Measurements from ENCODE around the gene ARHGEF26.

Gene ARHGEF26

DNA sequence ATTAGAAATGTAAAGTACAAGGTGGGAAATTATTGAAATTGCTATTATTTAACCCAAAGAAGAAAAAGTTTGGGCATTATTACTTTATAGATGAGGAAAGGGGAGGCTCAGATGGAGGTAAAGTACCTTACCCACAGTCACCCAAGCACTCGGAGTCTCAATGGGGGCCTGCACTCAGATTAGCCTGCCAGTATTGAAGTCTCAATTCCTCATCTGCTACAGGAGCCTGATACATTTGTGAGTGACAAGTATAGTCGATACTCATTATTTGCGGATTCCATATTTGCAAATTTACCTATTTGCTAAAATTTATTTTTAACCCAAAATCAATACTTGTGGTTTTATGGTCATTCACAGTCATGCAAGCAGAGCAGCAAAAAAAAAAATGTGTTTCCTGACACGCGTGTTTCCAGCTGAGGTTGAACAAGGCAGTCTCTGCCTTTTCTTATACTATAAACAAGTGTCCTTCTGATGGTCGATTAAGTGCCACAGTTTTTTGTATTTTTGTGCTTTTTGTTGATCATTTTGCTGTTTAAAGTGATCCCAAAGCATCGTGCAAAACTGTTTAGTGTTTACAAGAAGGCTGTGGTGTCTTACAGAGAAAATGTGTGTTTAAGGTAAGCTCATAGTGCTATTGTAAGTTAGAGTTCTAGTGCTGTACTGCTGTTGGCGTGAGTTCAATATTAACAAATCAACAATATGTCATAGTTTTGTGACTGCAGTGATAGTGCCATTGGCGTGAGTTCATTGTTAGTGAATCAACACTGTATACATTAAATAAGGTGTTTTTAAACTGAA lies 48.0 kb downstream of the ARHGEF26 start:
- no peak for DNase-seq

- DNase-seq: no peak
Observed at GRCh38 chr3:154169796-154170110, 48.6 kb downstream of the ARHGEF26 start.

- no peak for DNase-seq
Observed at GRCh38 chr3:154170300-154170699, 49.1 kb downstream of the ARHGEF26 start.

GRCh38 chr3:154175041-154175440 lies 53.9 kb downstream of the ARHGEF26 start:
- DNase-seq: no peak

- DNase-seq: no peak
Observed at GRCh38 chr3:154176036-154176435, 54.8 kb downstream of the ARHGEF26 start.

- DNase-seq: no peak
Observed at GRCh38 chr3:154177406-154177805, 56.2 kb downstream of the ARHGEF26 start.

DNA sequence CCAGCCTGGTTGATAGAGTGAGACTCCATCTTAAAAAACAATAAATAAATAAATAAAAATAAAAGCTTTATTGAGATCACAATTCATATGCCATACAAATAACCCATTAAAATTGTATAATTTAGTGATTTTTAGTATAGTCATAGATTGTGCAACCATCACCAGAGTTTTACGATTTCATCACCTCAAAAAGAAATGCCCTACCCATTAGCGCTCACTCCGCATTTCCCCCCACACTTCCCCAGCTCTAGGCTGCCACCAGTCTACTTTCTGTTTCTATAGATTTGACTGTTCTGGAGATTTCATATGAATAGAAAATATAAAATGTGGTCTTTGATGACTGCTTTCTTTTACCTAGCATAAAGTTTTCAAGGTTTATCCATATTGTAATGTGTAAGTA lies 57.0 kb downstream of the ARHGEF26 start:
- no peak for DNase-seq

DNA sequence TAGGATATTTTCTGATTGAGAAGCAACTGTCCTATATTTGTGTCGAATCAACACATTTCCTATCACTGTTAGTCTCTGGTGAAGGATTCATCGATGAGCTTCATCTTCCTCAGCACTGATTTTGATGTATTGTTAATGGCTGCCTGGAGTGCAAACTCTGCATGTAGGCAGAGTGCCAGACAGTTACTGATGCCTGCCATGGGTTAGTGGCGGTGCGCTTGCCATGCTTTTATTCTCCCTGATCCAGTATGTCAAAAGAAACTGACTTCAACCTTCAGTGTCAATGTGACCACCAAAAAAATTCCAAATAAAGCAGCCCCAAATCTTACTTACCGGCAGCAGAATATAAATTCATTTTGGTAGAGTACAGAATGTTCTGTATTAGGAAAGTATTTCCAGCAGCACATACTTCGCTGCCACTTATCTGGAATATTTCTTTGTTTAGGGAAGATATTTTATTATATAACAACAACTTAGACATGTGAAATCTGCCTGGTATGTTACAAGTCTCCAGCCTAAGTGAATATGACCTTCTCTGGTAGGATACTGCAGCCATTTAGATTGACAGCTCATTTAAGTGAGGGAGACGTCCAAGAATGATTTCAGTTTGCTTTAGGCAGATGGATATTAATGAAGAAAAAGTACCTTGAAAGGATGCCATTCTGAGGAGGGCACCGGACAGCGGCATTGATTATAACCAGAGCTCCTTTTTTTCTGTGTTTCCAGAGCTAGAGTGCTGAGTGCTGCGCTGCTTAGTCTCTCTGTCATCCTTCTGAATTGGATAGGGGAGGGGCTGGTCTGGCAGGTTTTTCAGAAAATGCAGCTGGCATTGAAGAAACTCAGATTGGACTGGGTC lies 59.9 kb downstream of the ARHGEF26 start:
- DNase-seq: no peak

DNA sequence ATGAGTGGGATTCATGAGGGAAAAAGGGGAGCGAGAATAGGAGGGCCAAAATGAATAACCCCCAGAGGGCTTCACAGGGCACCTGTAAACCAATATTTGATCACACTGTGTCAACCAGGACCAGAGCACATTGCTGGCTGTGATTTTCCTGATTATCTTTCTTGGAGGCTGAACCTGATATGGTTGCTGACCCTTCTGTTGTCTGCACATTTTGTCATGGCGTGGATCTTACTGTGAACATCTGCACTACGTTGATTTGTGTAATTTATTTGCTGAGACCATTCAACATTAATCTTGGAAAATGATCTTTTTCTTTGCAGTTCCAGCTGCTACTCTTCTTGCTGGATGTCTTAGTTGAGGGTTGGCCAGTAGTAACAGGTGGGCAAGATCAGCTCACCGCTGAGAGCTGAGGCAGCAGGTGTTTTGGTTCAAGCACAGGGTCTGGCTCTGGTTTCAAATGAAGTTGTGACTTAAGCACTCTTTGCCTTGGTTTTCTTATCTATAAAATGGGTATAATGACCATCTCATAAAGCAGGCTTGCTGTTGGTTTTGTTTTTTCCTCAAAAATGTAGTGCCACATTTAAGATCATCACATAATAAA lies 61.2 kb downstream of the ARHGEF26 start:
- DNase-seq: no peak

DNA sequence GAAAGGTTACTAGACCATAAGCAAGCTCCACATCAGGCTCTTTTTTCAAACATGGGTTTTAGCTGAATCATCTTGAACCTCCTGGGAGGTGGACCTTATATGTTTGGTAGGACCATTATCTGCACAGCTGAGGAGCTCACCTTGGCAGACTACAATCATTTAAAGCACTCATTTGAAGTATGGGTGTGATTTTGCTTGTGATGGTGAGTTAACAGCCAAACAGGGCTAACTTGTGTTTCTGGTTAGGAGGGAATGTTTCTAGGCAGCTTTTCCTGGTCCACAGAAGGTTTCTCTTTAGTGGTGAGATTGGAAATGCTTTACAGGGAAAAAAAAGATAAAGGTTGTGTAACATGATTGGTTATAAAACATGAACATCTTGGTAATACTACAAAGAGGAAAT lies 61.8 kb downstream of the ARHGEF26 start:
- no peak for DNase-seq

- no peak for DNase-seq
Observed at GRCh38 chr3:154184582-154184981, 63.4 kb downstream of the ARHGEF26 start.

GRCh38 chr3:154188437-154188836 lies 67.2 kb downstream of the ARHGEF26 start:
- DNase-seq: no peak

- no peak for DNase-seq
Observed at GRCh38 chr3:154188846-154189245, 67.7 kb downstream of the ARHGEF26 start.

- DNase-seq: no peak
Observed at GRCh38 chr3:154191520-154191919, 70.3 kb downstream of the ARHGEF26 start.

GRCh38 chr3:154192225-154192624 lies 71.0 kb downstream of the ARHGEF26 start:
- no peak for DNase-seq

GRCh38 chr3:154193000-154193615 lies 71.9 kb downstream of the ARHGEF26 start:
- DNase-seq: no peak

DNA sequence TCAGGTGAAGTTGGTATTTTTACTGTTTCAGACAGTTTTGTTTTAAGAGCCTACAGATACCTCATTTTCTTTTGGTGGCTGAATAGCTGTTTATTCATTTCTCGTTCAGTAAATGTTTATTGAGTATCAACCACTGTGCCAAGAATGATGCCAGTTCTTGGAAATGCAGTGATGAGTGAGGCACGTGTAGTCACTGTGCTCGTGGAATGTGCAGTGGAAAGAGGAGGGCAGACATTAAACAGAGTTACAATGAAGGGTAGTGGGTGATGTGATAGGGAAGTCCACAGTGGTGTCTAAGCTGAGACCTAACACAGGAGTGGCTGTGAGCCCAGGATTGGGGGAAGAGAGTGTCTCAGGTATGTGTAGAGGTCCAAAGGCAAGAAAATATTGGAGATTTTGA lies 73.7 kb downstream of the ARHGEF26 start:
- DNase-seq: no peak

- DNase-seq: no peak
Observed at GRCh38 chr3:154195620-154196356, 74.6 kb downstream of the ARHGEF26 start.

DNA sequence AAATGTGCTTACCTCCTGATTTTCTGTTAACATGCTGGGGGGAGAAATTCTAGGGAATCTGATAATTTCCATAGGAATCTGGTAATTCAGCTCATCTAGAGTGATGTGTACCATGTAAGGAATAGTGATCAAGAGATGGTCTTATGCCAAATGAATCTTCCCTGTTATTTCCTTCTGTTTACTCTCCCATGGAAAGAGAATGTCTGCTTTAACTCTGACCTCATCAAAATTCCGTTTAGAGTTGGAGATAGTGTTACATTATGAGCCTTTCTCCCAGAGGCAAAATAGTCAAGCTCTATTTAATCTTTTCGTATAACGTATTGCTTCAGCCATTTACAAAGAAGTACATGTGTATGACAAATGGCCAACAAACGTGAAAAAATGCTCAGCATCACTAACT lies 76.6 kb downstream of the ARHGEF26 start:
- DNase-seq: no peak

- no peak for DNase-seq
Observed at GRCh38 chr3:154209499-154209898, 88.3 kb downstream of the ARHGEF26 start.

DNA sequence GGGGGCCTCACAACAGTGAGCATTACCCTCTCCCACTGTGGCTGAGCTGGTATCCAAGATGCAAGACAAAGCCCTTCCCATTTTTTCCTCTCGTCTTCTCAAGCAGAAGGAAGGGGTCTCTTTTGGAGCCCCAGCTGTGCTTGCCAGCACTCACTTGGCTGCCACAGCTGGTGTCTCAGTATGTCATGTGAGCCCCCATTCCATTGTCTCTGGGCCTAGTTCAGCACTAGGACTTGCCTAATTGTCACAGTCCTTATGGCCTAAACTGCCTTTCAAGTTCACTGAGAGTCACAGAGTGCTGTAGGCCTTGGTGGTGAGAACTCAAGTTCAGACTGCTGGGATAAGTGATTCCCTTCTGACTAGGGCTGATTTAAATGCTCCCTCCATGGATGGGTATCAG lies 89.8 kb downstream of the ARHGEF26 start:
- DNase-seq: no peak

DNA sequence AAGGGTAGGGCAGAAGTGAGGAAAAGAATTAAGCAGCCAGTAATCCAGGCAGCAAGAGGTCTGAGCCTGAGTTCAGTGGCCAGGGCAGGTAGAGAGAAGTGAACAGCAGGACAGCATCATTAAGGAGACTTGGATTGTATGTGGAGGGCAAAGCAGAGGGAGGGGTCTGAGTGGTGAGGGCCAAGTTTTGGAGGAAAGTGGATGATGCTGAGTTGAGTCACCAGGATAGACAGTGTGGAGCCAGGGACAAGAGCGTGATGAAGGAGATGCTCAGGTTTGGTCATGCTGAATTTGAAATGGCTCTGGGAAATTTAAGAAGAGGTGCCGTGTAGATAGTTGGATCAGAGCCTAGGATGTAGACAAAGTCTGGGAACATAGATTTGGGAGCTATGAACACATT lies 93.1 kb downstream of the ARHGEF26 start:
- DNase-seq: no peak

DNA sequence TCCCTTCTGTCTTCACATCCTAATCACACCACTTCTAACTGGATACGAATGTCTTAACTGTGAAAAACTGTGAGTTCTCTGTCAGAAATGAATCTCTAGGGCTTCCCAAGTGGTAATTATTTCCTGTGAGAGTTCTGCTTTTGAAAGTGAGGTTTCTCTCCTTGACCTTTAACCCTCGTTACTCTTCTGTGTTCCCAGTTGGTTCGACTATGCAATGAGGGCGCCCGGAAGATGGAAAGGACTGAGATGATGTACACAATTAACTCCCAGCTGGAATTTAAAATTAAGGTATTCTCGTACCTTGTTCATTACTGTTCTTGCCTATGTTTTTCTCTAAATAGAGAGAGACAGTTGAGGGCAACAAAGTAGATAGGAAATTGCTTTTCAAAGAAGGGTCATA lies 96.5 kb downstream of the ARHGEF26 start:
- DNase-seq: no peak
